PC-9 (cell line): ENCODE results near the gene ICA1. TPM values are rescaled to one million over a fixed set of nuclear protein-coding genes. Genes with fewer than 3 reads are reported as not detected.

Experiments used
- BruUV-seq: library from RNA; stranded (reverse); fragments of 400-500 nt; replicated peaks from 2 replicates; lab custom pipeline; 2021; lab: Mats Ljungman, UMichigan
- CTCF ChIA-PET: fragments of 300-600 bp; sonication (Branson Sonifier 250); formaldehyde crosslinking; loops from one replicate; lab custom pipeline; 2022; ENCODE audit warnings: antibody characterized with exemption; lab: Charles Lee
- POLR2A ChIA-PET: fragments of 300-600 bp; sonication (Branson Sonifier 250); formaldehyde crosslinking; loops from one replicate; lab custom pipeline; 2022; ENCODE audit warnings: antibody characterized with exemption; ENCODE audit not compliant: unreplicated experiment; lab: Charles Lee
- DNase-seq, 2 experiments: peaks; one replicate each; pipeline versions ENCODE4 v3.0.0 to v3.0.0-alpha.2; 2015 to 2022; ENCODE audit warnings: mixed read lengths in 1 of 2
- H2AFZ ChIP-seq: fragments of 200-600 bp; sonication (generic); 2 replicates; pipeline ENCODE4 v1.8.1; 2017; ENCODE audit warnings: antibody characterized with exemption
- H3F3A ChIP-seq: fragments of 200-600 bp; sonication (generic); 2 replicates; pipeline ENCODE4 v1.8.1; 2017; ENCODE audit warnings: antibody characterized with exemption, mild to moderate bottlenecking, low read depth; ENCODE audit not compliant: insufficient read depth
- H3K27ac ChIP-seq: fragments of 200-600 bp; sonication (generic); 2 replicates; pipeline ENCODE4 v1.6.1; 2016; ENCODE audit warnings: mixed run types
- H3K27me3 ChIP-seq: fragments of 200-600 bp; sonication (generic); 2 replicates; pipeline ENCODE4 v1.6.1; 2016; ENCODE audit warnings: low read depth, mixed run types; ENCODE audit not compliant: insufficient read depth
- H3K36me3 ChIP-seq: fragments of 200-600 bp; sonication (generic); 2 replicates; pipeline ENCODE4 v1.6.1; 2016; ENCODE audit warnings: low read depth, mixed run types
- H3K4me1 ChIP-seq: fragments of 200-600 bp; sonication (generic); replicated peaks from 2 replicates; pipeline ENCODE4 v1.6.1; 2016; ENCODE audit warnings: mixed run types; ENCODE audit not compliant: insufficient read depth
- H3K4me2 ChIP-seq: fragments of 200-600 bp; sonication (generic); 2 replicates; pipeline ENCODE4 v1.6.1; 2017; ENCODE audit warnings: mixed run types
- H3K4me3 ChIP-seq: fragments of 200-600 bp; sonication (generic); 2 replicates; pipeline ENCODE4 v1.6.1; 2016; ENCODE audit warnings: mixed run types
- H3K79me2 ChIP-seq: fragments of 200-600 bp; sonication (generic); 2 replicates; pipeline ENCODE4 v1.6.1; 2017; ENCODE audit warnings: low read depth, mixed run types
- H3K9me2 ChIP-seq: fragments of 200-600 bp; sonication (generic); 2 replicates; pipeline ENCODE4 v1.8.1; 2017; ENCODE audit warnings: mild to moderate bottlenecking; ENCODE audit not compliant: insufficient read depth
- H3K9me3 ChIP-seq: fragments of 200-600 bp; sonication (generic); 2 replicates; pipeline ENCODE4 v1.8.1; 2016; ENCODE audit warnings: low read depth; ENCODE audit not compliant: insufficient read depth
- H4K20me1 ChIP-seq: fragments of 200-600 bp; sonication (generic); 2 replicates; pipeline ENCODE4 v1.8.1; 2017; ENCODE audit not compliant: insufficient read depth
- EZH2 ChIP-seq: fragments of 200-600 bp; sonication (generic); IDR thresholded peaks from 2 replicates; pipeline ENCODE4 v1.8.0; 2017; ENCODE audit warnings: antibody characterized with exemption, low read depth
- intact Hi-C: fragments of 100-400 bp; cut with micrococcal nuclease; formaldehyde crosslinking; loops from one replicate; pipeline ENCODE4 v1.10.0; 2022; ENCODE audit not compliant: unreplicated experiment
- total RNA-seq: library from RNA; stranded (reverse); gene quantifications from 2 replicates; pipeline ENCODE4 v1.2.3, GENCODE V29; 2021
- TF ChIP-seq, protein P1 (sequence below): fragments of 200-600 bp; sonication (generic); conservative IDR thresholded peaks from 2 replicates; pipeline ENCODE4 v1.6.1; 2017; ENCODE audit warnings: mixed run types, antibody characterized with exemption, mild to moderate bottlenecking, moderate library complexity

The ICA1 gene
- total RNA-seq, 1 experiment from 2014 or later = 33.8 TPM

DNA sequence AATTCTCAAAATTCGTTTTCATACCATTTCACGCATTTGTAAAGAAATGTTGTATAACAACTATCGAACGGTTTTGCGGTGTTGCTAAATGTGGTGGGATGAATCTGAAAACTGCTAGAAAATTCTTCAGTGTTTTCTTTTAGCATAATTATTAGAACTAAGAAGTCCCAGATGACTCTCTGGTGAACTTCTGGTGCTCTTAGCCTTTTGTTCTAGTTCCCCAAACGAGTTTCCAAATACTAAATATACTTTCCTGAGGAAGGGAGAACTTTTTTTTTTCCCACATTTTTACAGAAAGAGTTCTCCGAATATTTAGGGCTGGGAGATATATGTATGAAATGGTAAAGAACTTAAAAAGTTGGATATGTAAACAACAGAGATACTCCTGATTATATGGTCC, 82.5 kb downstream of the ICA1 start:
- no peaks in the 10 kb centered on the region for H3K9me2 ChIP-seq
- no peak overlapping the region for H3K4me3 ChIP-seq
- intact Hi-C loops = no loop called here
- TF ChIP-seq, protein P1, sequence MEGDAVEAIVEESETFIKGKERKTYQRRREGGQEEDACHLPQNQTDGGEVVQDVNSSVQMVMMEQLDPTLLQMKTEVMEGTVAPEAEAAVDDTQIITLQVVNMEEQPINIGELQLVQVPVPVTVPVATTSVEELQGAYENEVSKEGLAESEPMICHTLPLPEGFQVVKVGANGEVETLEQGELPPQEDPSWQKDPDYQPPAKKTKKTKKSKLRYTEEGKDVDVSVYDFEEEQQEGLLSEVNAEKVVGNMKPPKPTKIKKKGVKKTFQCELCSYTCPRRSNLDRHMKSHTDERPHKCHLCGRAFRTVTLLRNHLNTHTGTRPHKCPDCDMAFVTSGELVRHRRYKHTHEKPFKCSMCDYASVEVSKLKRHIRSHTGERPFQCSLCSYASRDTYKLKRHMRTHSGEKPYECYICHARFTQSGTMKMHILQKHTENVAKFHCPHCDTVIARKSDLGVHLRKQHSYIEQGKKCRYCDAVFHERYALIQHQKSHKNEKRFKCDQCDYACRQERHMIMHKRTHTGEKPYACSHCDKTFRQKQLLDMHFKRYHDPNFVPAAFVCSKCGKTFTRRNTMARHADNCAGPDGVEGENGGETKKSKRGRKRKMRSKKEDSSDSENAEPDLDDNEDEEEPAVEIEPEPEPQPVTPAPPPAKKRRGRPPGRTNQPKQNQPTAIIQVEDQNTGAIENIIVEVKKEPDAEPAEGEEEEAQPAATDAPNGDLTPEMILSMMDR = no peak
- no peak for TF ChIP-seq EZH2
- no peak for DNase-seq
- H3K79me2 ChIP-seq = no peaks in the 10 kb centered on the region
- ChIA-PET POLR2A (interaction anchor here (0.7 kb wide), 1 partner anchor 22 kb away, joined by 5 read pairs; no protein-coding TSS in a partner anchor), CTCF (no interaction called here)
- no TSS peak for BruUV-seq
- no peaks in the 10 kb centered on the region for H3K4me1 ChIP-seq
- H3F3A ChIP-seq = no peaks in the 10 kb centered on the region
- no peaks in the 10 kb centered on the region for H3K9me3 ChIP-seq
- H2AFZ ChIP-seq = no peak overlapping the region
- no peaks in the 10 kb centered on the region for H3K36me3 ChIP-seq
- H3K27ac ChIP-seq = no peak overlapping the region
- H3K4me2 ChIP-seq = no peak overlapping the region
- no peaks in the 10 kb centered on the region for H4K20me1 ChIP-seq
- no peaks in the 10 kb centered on the region for H3K27me3 ChIP-seq

DNA sequence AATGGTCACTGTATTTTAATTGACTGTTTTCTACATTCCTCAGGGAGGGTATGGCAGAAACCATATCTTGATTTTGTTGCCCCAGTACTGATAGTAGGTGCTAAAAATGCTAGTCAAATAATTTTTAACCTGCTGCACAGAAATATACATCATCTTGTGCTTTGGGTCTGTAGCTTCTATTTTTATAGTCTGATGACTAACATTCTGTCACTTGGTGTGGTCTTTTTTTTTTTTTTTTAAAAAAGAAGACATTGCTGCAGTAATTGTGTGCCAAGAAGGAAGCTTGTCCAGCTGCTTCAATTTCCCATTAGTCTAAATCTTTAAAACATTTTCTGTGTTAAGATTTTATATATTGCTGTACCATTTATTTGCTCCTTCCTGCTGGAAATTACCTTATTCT, 83.6 kb downstream of the ICA1 start:
- H3K9me2 ChIP-seq = no peaks in the 10 kb centered on the region
- no peaks in the 10 kb centered on the region for H3F3A ChIP-seq
- no peak for DNase-seq
- no peak overlapping the region for H3K27ac ChIP-seq
- no peak overlapping the region for H2AFZ ChIP-seq
- POLR2A ChIA-PET = no interaction called here
- no peak overlapping the region for H3K4me3 ChIP-seq
- no peak overlapping the region for H3K4me2 ChIP-seq
- BruUV-seq = no TSS peak
- H3K9me3 ChIP-seq = no peaks in the 10 kb centered on the region
- no peaks in the 10 kb centered on the region for H4K20me1 ChIP-seq
- H3K36me3 ChIP-seq = no peaks in the 10 kb centered on the region
- no peaks in the 10 kb centered on the region for H3K4me1 ChIP-seq
- CTCF ChIA-PET = no interaction called here
- intact Hi-C loops = no loop called here
- TF ChIP-seq, protein P1 = no peak
- no peak for TF ChIP-seq EZH2
- H3K79me2 ChIP-seq = no peaks in the 10 kb centered on the region
- H3K27me3 ChIP-seq = no peaks in the 10 kb centered on the region

DNA sequence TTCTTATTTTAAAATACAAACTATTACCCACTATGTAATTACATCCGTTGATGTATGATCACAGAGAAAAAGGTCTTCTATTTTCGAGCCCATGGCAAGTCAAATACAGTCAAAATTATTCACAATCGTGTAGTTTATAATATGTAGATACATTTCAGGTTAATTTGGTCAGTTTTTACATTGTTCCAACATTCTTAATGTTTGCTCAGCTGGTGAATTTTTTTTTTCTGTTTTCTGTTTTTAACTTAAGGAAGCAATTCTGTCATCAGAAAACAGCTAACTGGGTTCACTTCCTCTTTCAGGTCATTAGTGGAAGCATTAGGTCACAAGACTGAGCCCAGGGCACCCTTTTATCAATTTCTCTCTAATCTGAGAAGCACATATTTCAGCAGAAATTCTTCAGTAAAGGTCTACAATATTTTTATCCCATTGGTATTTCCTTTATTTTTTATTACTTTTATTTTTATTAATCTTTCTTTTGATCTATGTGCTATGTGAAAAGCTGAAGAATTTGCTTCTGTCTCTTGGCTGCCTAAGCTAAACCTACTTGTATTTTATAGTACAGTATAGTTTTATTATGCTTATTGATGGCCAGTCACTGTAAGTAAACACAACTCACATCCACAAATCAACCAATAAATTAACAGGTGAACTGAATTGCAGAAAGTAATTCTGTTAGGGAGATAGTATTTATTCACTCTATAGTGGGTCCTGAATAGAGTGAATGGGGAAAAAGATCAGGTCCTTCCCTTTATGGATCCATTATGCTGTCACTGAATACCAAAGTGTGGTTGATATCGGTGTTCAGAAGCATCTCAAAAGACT, 84.6 kb downstream of the ICA1 start:
- BruUV-seq = no TSS peak
- H3K4me3 ChIP-seq = no peak overlapping the region
- no peaks in the 10 kb centered on the region for H3K27me3 ChIP-seq
- no peak for DNase-seq
- no peaks in the 10 kb centered on the region for H3K9me3 ChIP-seq
- H4K20me1 ChIP-seq = no peaks in the 10 kb centered on the region
- CTCF ChIA-PET = no interaction called here
- no peak overlapping the region for H3K27ac ChIP-seq
- no peak overlapping the region for H3K4me2 ChIP-seq
- POLR2A ChIA-PET = no interaction called here
- TF ChIP-seq, protein P1 = no peak
- no peak for TF ChIP-seq EZH2
- H3F3A ChIP-seq = no peaks in the 10 kb centered on the region
- no peaks in the 10 kb centered on the region for H3K79me2 ChIP-seq
- H2AFZ ChIP-seq = no peak overlapping the region
- H3K36me3 ChIP-seq = no peaks in the 10 kb centered on the region
- intact Hi-C loops = no loop called here
- no peaks in the 10 kb centered on the region for H3K9me2 ChIP-seq
- H3K4me1 ChIP-seq = no peaks in the 10 kb centered on the region
